Endothelial cell of umbilical vein (primary cell): ENCODE results near the gene PCDHGA10. TPM values are rescaled to one million over a fixed set of nuclear protein-coding genes. Genes with fewer than 3 reads are reported as not detected.

Source experiments
- BruUV-seq: library from RNA; stranded (reverse); fragments of 400-500 nt; replicated peaks from 2 replicates; lab custom pipeline; 2021; lab: Mats Ljungman, UMichigan
- CTCF ChIA-PET: fragments of 300-600, 350-600 bp; sonication (Branson Sonifier 250); formaldehyde crosslinking; loops from one replicate; lab custom pipeline; 2021; ENCODE audit warnings: antibody characterized with exemption, inconsistent platforms; lab: Charles Lee
- POLR2A ChIA-PET: fragments of 300-600, 350-600 bp; sonication (Branson Sonifier 250); formaldehyde crosslinking; loops from one replicate; lab custom pipeline; 2021; ENCODE audit warnings: antibody characterized with exemption, inconsistent platforms; lab: Charles Lee
- DNase-seq: peaks from one replicate; pipeline ENCODE4 v3.0.0-alpha.2; 2011; ENCODE audit warnings: low read depth, low spot score
- FAIRE-seq: peaks from 2 replicates; lab custom pipeline; 2011; peaks lifted over from hg19 to GRCh38; lab: Jason Lieb, UNC
- H2AFZ ChIP-seq: 2 replicates; pipeline ENCODE4 v1.6.0; 2012; ENCODE audit warnings: low read depth, low read length, control low read depth, inconsistent platforms
- H3K27ac ChIP-seq: 2 replicates; pipeline ENCODE4 v1.5.1; 2011; ENCODE audit warnings: low read depth, mild to moderate bottlenecking, control low read depth, low read length, moderate library complexity; ENCODE audit not compliant: insufficient read depth
- H3K27me3 ChIP-seq, 2 experiments: 2 replicates each; pipeline versions ENCODE4 v1.6.0 to v1.6.1; 2011; ENCODE audit warnings: low read length in 2 of 2, mixed read lengths in 1 of 2; ENCODE audit not compliant: control insufficient read depth in 2 of 2, insufficient read depth in 2 of 2
- H3K36me3 ChIP-seq, 2 experiments: 2 replicates in 1 of 2; 3 replicates in 1 of 2; pipeline ENCODE4 v1.5.1; 2011; ENCODE audit warnings: low read length in 2 of 2, mild to moderate bottlenecking in 1 of 2, moderate library complexity in 1 of 2; ENCODE audit not compliant: control insufficient read depth in 2 of 2, insufficient read depth in 2 of 2; ENCODE audit errors: extremely low read depth in 1 of 2
- H3K4me1 ChIP-seq: 3 replicates; pipeline ENCODE4 v1.5.1; 2011; ENCODE audit warnings: mild to moderate bottlenecking, low read length; ENCODE audit not compliant: control insufficient read depth, insufficient read depth; ENCODE audit errors: extremely low read depth
- H3K4me2 ChIP-seq: 2 replicates; pipeline ENCODE4 v1.6.1; 2011; ENCODE audit warnings: low read length, control low read depth, mixed read lengths; ENCODE audit not compliant: insufficient read depth
- H3K4me3 ChIP-seq, 3 experiments: fragments of 200-600 bp in 1 of 3; sonication (generic), shearing (Covaris generic) in 1 of 3; replicated peaks in 1 of 3; 2 replicates each; pipeline ENCODE4 v1.5.1; 2011 to 2016; ENCODE audit warnings: control low read depth in 3 of 3, low read length in 3 of 3, mild to moderate bottlenecking in 2 of 3, inconsistent platforms in 1 of 3, low read depth in 1 of 3, moderate library complexity in 1 of 3; ENCODE audit not compliant: insufficient read depth in 1 of 3
- H3K79me2 ChIP-seq: 2 replicates; pipeline ENCODE4 v1.6.0; 2012; ENCODE audit warnings: low read length, inconsistent platforms; ENCODE audit not compliant: control insufficient read depth, insufficient read depth
- H3K9ac ChIP-seq: replicated peaks from 2 replicates; pipeline ENCODE3; 2011; ENCODE audit warnings: low read length, control low read depth; ENCODE audit not compliant: insufficient read depth; ENCODE audit errors: extremely low read depth
- H3K9me1 ChIP-seq: replicated peaks from 3 replicates; pipeline ENCODE4 v1.6.0; 2011; ENCODE audit warnings: mild to moderate bottlenecking, low read length; ENCODE audit not compliant: control insufficient read depth, insufficient read depth; ENCODE audit errors: extremely low read depth
- H3K9me3 ChIP-seq: replicated peaks from 2 replicates; pipeline ENCODE4 v1.5.1; 2012; ENCODE audit warnings: low read length, inconsistent platforms; ENCODE audit not compliant: control insufficient read depth, insufficient read depth
- H4K20me1 ChIP-seq: replicated peaks from 2 replicates; pipeline ENCODE3; 2011; ENCODE audit warnings: mild to moderate bottlenecking, low read length; ENCODE audit not compliant: control insufficient read depth, insufficient read depth; ENCODE audit errors: extremely low read depth
- EZH2 ChIP-seq: IDR thresholded peaks from 2 replicates; pipeline ENCODE4 v1.6.1; 2012; ENCODE audit warnings: borderline replicate concordance, low read depth, mild to moderate bottlenecking, moderate library complexity, low read length, inconsistent platforms; ENCODE audit not compliant: severe bottlenecking
- FOS ChIP-seq: IDR thresholded peaks from 2 replicates; pipeline ENCODE4 v1.6.1; 2011; ENCODE audit warnings: mild to moderate bottlenecking, low read length, moderate library complexity, borderline replicate concordance; ENCODE audit not compliant: insufficient read depth
- GATA2 ChIP-seq: IDR thresholded peaks from 2 replicates; pipeline ENCODE4 v1.7.0; 2011; ENCODE audit warnings: low read depth, mild to moderate bottlenecking, moderate library complexity, mixed read lengths, low read length; ENCODE audit not compliant: insufficient read length, insufficient read depth
- JUN ChIP-seq: IDR thresholded peaks from 2 replicates; pipeline ENCODE4 v1.6.1; 2011; ENCODE audit warnings: borderline replicate concordance, low read depth; ENCODE audit not compliant: insufficient read length, insufficient read depth
- MYC ChIP-seq: IDR thresholded peaks from one replicate; pipeline ENCODE4 v1.6.1; 2011; ENCODE audit warnings: mild to moderate bottlenecking, low read depth, low read length
- POLR2A ChIP-seq: IDR thresholded peaks from 2 replicates; pipeline ENCODE4 v1.6.1; 2012; ENCODE audit warnings: low read depth, mild to moderate bottlenecking, control low read depth, low read length
- POLR2AphosphoS5 ChIP-seq: IDR thresholded peaks from 2 replicates; pipeline ENCODE4 v1.6.1; 2012; ENCODE audit warnings: low read depth, mild to moderate bottlenecking, control low read depth, low read length, moderate library complexity; ENCODE audit not compliant: insufficient read depth
- dilution Hi-C: fragments of 300-500 bp; cut with MboI; formaldehyde crosslinking; loops from one replicate; pipeline ENCODE4 v1.15.0; 2019; ENCODE audit warnings: low sequenced_read_pairs; ENCODE audit not compliant: extremely low pct_ligation_motif_present
- intact Hi-C: fragments of 100-400 bp; cut with micrococcal nuclease; formaldehyde crosslinking; loops from one replicate; pipeline ENCODE4 v1.10.0; 2022
- polyA plus RNA-seq, 4 experiments: library from polyadenylated mRNA; depleted of rRNA in 3 of 4; stranded (reverse) in 3 of 4; unstranded in 1 of 4; fragments of >200 nt; gene quantifications; 2 replicates each; pipeline versions ENCODE4 v1.2.1 to v1.2.3, GENCODE V29; 2011 to 2012; ENCODE audit warnings: missing spikeins in 1 of 4
- total RNA-seq: library from RNA; stranded (reverse); gene quantifications from 2 replicates; pipeline ENCODE4 v1.2.3, GENCODE V29; 2021
- TF ChIP-seq, protein P1 (sequence below), 2 donors: IDR thresholded peaks; 1 replicate in 1 of 2; 2 replicates in 1 of 2; pipeline ENCODE4 v1.5.1; 2011; ENCODE audit warnings: low read length in 2 of 2, mild to moderate bottlenecking in 2 of 2, moderate library complexity in 2 of 2, control low read depth in 1 of 2, inconsistent platforms in 1 of 2, low read depth in 1 of 2; ENCODE audit not compliant: insufficient read depth in 1 of 2; ENCODE audit errors: extremely low read depth in 1 of 2
- TF ChIP-seq, protein P2 (sequence below): IDR thresholded peaks from 2 replicates; pipeline ENCODE4 v1.6.1; 2011; ENCODE audit not compliant: insufficient read depth, insufficient read length

The PCDHGA10 gene
- total and polyA plus RNA-seq, 2 donors (not counting 3 experiments of a cell fraction or from before 2014, with no cell fraction given) = 3.6 to 4.4 TPM

DNA sequence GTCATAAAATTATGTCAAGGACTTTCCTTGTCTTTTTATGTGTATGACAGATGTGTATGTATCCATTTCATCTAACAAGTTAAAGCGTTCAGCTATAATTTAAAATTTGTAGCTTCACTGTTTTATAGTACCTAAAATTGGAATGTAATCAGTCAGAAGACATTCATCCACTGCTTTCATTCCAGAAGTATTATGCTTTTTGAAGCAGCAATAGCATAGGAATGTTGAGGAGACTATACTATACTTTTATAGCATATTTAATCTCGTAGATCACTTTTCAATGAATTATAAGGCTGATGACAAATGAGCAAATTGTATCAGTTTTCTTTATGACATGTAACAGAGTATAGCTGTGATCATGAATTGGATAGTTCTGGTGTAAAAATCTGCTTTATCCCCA lies 24.4 kb downstream of the PCDHGA10 start:
- dilution Hi-C loops = no loop called here
- POLR2A ChIA-PET = no interaction called here
- H3K4me1 ChIP-seq = no peaks in the 10 kb centered on the region
- no peaks in the 10 kb centered on the region for H4K20me1 ChIP-seq
- BruUV-seq = no TSS peak
- H3K79me2 ChIP-seq = no peaks in the 10 kb centered on the region
- H3K9me3 ChIP-seq = no peaks in the 10 kb centered on the region
- H3K27me3 ChIP-seq = peaks cover 3 to 12% of the 10 kb centered on the region in 2 experiments
- FAIRE-seq = no peak
- no peaks in the 10 kb centered on the region for H3K36me3 ChIP-seq
- no peak overlapping the region for H3K27ac ChIP-seq
- no peak overlapping the region for H2AFZ ChIP-seq
- intact Hi-C loops = no loop called here
- no peak for DNase-seq
- H3K9me1 ChIP-seq = no peaks in the 10 kb centered on the region
- no peak overlapping the region for H3K4me3 ChIP-seq
- H3K9ac ChIP-seq = no peak overlapping the region
- TF ChIP-seq JUN = no peak
- no peak for TF ChIP-seq EZH2
- no peak for TF ChIP-seq FOS
- H3K4me2 ChIP-seq = no peak overlapping the region
- CTCF ChIA-PET = interaction anchor here (1.3 to 1.9 kb wide), 4 partner anchors 20 to 127 kb away, joined by 3 to 8 read pairs (median 4); partner anchors contain the start of genes PCDHGB7 and PCDHGC3

DNA sequence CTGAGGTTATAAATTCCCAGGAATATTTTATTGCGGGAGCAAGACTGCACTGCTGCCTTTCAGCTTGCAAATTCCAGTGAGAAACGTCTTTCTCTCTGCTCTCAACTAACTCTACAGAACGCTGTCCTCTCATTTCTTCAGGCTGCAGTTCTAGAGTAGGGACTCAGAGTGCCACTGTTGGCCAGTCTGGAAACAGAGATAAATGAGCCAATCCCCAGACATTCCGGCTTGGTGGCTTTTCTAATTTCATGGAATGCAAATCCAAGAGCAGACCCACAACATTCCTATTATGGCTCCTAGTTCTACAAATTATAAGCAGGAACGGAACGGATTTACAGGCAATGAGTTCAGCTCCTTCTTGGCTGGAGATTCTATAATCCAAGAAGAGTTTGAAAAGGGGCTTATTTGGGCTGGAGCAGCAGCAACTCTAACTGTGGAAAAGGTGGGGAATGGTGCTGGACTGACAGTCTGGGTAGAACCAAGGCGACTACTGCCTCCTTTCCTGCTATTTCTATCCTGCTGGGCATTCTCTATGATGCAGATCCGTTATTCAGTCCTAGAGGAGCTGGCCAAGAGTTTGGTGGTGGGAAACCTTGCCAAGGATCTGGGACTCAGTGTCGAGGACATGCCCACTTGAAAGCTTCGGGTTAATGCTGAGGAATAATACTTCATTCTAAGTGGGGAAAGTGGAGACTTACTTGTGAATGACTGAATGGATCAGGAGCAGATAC lies 26.8 kb downstream of the PCDHGA10 start:
- no peak overlapping the region for H3K4me2 ChIP-seq
- H2AFZ ChIP-seq = no peak overlapping the region
- ChIA-PET POLR2A (no interaction called here), CTCF (interaction anchor here (2.1 to 2.6 kb wide), 2 partner anchors 9 to 118 kb away, joined by 9 to 16 read pairs; partner anchors contain the start of gene PCDHGA12)
- FAIRE-seq (no peak), DNase-seq (no peak)
- H3K4me3 ChIP-seq = no peak overlapping the region
- H3K36me3 ChIP-seq = no peaks in the 10 kb centered on the region
- H3K9me3 ChIP-seq = no peaks in the 10 kb centered on the region
- H3K4me1 ChIP-seq = no peaks in the 10 kb centered on the region
- H3K27ac ChIP-seq = no peak overlapping the region
- BruUV-seq = no TSS peak
- H4K20me1 ChIP-seq = no peaks in the 10 kb centered on the region
- H3K27me3 ChIP-seq = peaks cover 0 to 4% of the 10 kb centered on the region in 2 experiments
- no peaks in the 10 kb centered on the region for H3K79me2 ChIP-seq
- TF ChIP-seq EZH2 (no peak), POLR2A (no peak), MYC (no peak), FOS (no peak), JUN (no peak), POLR2AphosphoS5 (no peak), GATA2 (no peak)
- TF ChIP-seq, protein P1, sequence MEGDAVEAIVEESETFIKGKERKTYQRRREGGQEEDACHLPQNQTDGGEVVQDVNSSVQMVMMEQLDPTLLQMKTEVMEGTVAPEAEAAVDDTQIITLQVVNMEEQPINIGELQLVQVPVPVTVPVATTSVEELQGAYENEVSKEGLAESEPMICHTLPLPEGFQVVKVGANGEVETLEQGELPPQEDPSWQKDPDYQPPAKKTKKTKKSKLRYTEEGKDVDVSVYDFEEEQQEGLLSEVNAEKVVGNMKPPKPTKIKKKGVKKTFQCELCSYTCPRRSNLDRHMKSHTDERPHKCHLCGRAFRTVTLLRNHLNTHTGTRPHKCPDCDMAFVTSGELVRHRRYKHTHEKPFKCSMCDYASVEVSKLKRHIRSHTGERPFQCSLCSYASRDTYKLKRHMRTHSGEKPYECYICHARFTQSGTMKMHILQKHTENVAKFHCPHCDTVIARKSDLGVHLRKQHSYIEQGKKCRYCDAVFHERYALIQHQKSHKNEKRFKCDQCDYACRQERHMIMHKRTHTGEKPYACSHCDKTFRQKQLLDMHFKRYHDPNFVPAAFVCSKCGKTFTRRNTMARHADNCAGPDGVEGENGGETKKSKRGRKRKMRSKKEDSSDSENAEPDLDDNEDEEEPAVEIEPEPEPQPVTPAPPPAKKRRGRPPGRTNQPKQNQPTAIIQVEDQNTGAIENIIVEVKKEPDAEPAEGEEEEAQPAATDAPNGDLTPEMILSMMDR (IDR thresholded peaks at IDR 0.05; ENCODE audit: extremely low read depth in 1 of 2, insufficient read depth in 1 of 2, low read depth in 1 of 2, low read length in 2 of 2) = no peak
- TF ChIP-seq, protein P2, sequence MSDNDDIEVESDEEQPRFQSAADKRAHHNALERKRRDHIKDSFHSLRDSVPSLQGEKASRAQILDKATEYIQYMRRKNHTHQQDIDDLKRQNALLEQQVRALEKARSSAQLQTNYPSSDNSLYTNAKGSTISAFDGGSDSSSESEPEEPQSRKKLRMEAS = no peak
- dilution Hi-C loops = no loop called here
- intact Hi-C loops = no loop called here
- no peaks in the 10 kb centered on the region for H3K9me1 ChIP-seq
- H3K9ac ChIP-seq = no peak overlapping the region
